Tibial nerve (tissue), 4 donors: ENCODE results near the gene UTF1. TPM values are rescaled to one million over a fixed set of nuclear protein-coding genes. Genes with fewer than 3 reads are reported as not detected.
A peak's percentile ranks its signal among the peaks of the same experiment; 100 is the strongest.

Source experiments
- DNase-seq, 2 donors: peaks; one replicate each; pipeline ENCODE4 v3.0.0-alpha.2; 2019; ENCODE audit warnings: low spot score in 2 of 2
- H3K27ac ChIP-seq, 4 donors: fragments of 200-600 bp; sonication (generic) in 3 of 4; one replicate each; pipeline ENCODE4 v1.5.1; 2017 to 2019; ENCODE audit warnings: mild to moderate bottlenecking in 1 of 4
- H3K27me3 ChIP-seq, 2 donors: fragments of 200-600 bp; sonication (generic) in 1 of 2; one replicate each; pipeline versions ENCODE4 v1.5.1 to v1.6.0; 2017 to 2019
- H3K36me3 ChIP-seq, 3 donors: fragments of 200-600 bp; sonication (generic); one replicate each; pipeline ENCODE4 v1.5.1; 2018 to 2019
- H3K4me1 ChIP-seq, 4 donors: fragments of 200-600 bp; sonication (generic) in 3 of 4; one replicate each; pipeline ENCODE4 v1.5.1; 2017 to 2019
- H3K4me3 ChIP-seq, 4 donors: fragments of 200-600 bp; sonication (generic) in 3 of 4; one replicate each; pipeline ENCODE4 v1.5.1; 2017 to 2019; ENCODE audit warnings: mild to moderate bottlenecking in 1 of 4, moderate library complexity in 1 of 4
- H3K9me3 ChIP-seq, 4 donors: fragments of 200-600 bp; sonication (generic) in 3 of 4; one replicate each; pipeline ENCODE4 v1.5.1; 2017 to 2019
- CTCF ChIP-seq, 5 experiments: fragments of 200-600 bp in 3 of 5; fragments of 450-650 bp in 2 of 5; sonication (generic) in 3 of 5; IDR thresholded peaks; one replicate each; pipeline ENCODE4 v1.5.1; 2016 to 2019; ENCODE audit warnings: antibody characterized with exemption in 5 of 5, mild to moderate bottlenecking in 3 of 5, moderate library complexity in 2 of 5
- EP300 ChIP-seq, 2 donors: sonication (generic); formaldehyde crosslinking; IDR thresholded peaks; one replicate each; pipeline ENCODE4 v1.6.1; 2017; ENCODE audit warnings: antibody characterized with exemption in 2 of 2, mild to moderate bottlenecking in 1 of 2
- POLR2A ChIP-seq, 2 donors: fragments of 450-650 bp; IDR thresholded peaks; one replicate each; pipeline ENCODE4 v1.6.1; 2017; ENCODE audit warnings: antibody characterized with exemption in 2 of 2, mild to moderate bottlenecking in 2 of 2, moderate library complexity in 2 of 2
- WGBS, 2 donors: methylation state at CpG; one replicate each; pipeline ENCODE4 v1.1.5; 2018; 5-methylcytosine and 5-hydroxymethylcytosine counted together
- total RNA-seq, 4 donors: library from RNA; depleted of rRNA; stranded (reverse); fragments of >200 nt; gene quantifications; one replicate each; pipeline ENCODE4 v1.1.0, GENCODE V29; 2016

Gene UTF1
- total RNA-seq, 4 donors from 2014 or later = not detected

GRCh38 chr10:133239990-133240389, 10.0 kb downstream of the UTF1 start:
- no peaks in the 10 kb centered on the region for H3K9me3 ChIP-seq
- no peak overlapping the region for H3K4me3 ChIP-seq
- TF ChIP-seq POLR2A (IDR thresholded peaks at IDR 0.05) (no peak), EP300 (IDR thresholded peaks at IDR 0.05) (no peak), CTCF (IDR thresholded peaks at IDR 0.05) (no peak)
- peaks cover 0 to 35% (median 16%) of the 10 kb centered on the region in 4 donors for H3K4me1 ChIP-seq
- no peak for DNase-seq
- H3K27ac ChIP-seq = no peak overlapping the region
- 58 to 69% methylated on average over 15 of the region's 15 CpGs for WGBS, 2 donors
- no peaks in the 10 kb centered on the region for H3K36me3 ChIP-seq
- H3K27me3 ChIP-seq = peaks cover 0 to 93% of the 10 kb centered on the region in 2 donors

DNA sequence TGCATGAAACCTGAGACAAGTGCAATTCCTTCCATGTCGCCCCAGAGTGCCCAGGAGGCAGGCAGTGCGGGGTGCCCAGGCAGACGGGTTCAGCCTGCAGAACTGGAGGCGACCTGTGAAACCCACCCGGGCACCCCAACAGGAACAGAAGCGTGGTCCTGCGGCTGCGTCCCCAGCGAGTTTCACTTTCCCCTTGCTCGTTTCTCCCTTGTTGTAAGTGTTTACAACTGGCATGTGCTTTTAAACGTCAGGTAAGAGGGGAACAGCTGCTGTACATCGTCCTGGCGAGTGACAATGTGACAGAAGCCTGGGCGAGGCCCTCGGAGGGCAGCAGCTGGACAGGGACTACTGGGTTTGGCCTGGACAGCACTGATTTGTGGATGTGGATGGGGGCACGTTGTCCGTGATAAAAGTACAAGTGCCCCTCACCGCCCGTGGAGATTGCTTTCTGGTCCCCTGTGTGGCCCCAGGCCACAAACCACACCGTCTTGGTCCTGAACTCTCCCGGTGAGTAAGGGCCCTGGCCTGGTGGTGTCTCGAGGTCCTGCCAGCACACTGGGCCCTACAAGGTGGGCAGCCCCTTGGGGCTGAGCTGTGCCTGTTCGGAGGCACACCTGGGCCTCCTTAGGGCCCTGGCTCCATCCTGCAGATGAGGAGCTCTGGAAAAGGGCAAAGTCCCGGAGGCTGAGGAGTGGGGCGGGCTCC, 11.6 kb downstream of the UTF1 start:
- no peak for DNase-seq
- peaks cover 0 to 92% of the 10 kb centered on the region in 2 donors for H3K27me3 ChIP-seq
- H3K4me3 ChIP-seq = peak overlapping the region in 2 of 4 donors; percentile 16 to 26
- no peak overlapping the region for H3K27ac ChIP-seq
- H3K36me3 ChIP-seq = no peaks in the 10 kb centered on the region
- 66 to 72% methylated on average over 22 to 25 of the region's 25 CpGs for WGBS, 2 donors
- TF ChIP-seq CTCF (IDR thresholded peaks at IDR 0.05) (no peak), POLR2A (IDR thresholded peaks at IDR 0.05) (no peak), EP300 (IDR thresholded peaks at IDR 0.05) (no peak)
- H3K9me3 ChIP-seq = no peaks in the 10 kb centered on the region
- H3K4me1 ChIP-seq = peaks cover 0 to 21% (median 11%) of the 10 kb centered on the region in 4 donors

- no peak for DNase-seq
- Histone ChIP-seq H3K36me3 (no peaks in the 10 kb centered on the region), H3K9me3 (no peaks in the 10 kb centered on the region), H3K27me3 (peaks cover 0 to 92% of the 10 kb centered on the region in 2 donors), H3K27ac (no peak overlapping the region), H3K4me1 (peaks cover 0 to 10% (median under 1%) of the 10 kb centered on the region in 4 donors), H3K4me3 (no peak overlapping the region)
- 63 to 64% methylated on average over 24 of the region's 27 CpGs for WGBS, 2 donors
- TF ChIP-seq EP300 (IDR thresholded peaks at IDR 0.05) (no peak), CTCF (IDR thresholded peaks at IDR 0.05) (no peak), POLR2A (IDR thresholded peaks at IDR 0.05) (no peak)
These were observed 12.8 kb downstream of the UTF1 start for GRCh38 chr10:133242611-133243356.

- DNase-seq = no peak
- peaks cover 0 to 3% (median 0%) of the 10 kb centered on the region in 4 donors for H3K4me1 ChIP-seq
- 67 to 72% methylated on average over 14 of the region's 14 CpGs for WGBS, 2 donors
- no peaks in the 10 kb centered on the region for H3K9me3 ChIP-seq
- H3K27ac ChIP-seq = no peak overlapping the region
- TF ChIP-seq POLR2A (IDR thresholded peaks at IDR 0.05) (no peak), EP300 (IDR thresholded peaks at IDR 0.05) (no peak), CTCF (IDR thresholded peaks at IDR 0.05) (no peak)
- H3K4me3 ChIP-seq = no peak overlapping the region
- H3K36me3 ChIP-seq = no peaks in the 10 kb centered on the region
- peaks cover 0 to 92% of the 10 kb centered on the region in 2 donors for H3K27me3 ChIP-seq
These were observed 13.6 kb downstream of the UTF1 start for GRCh38 chr10:133243593-133243992.
